GM12874 (cell line): ENCODE data around the gene CPXM2.

Experiments used
- TF ChIP-seq, protein P1 (sequence below): IDR thresholded peaks from 2 replicates; pipeline ENCODE4 v1.5.1; 2011; ENCODE audit warnings: low read depth, mild to moderate bottlenecking, control low read depth, low read length, moderate library complexity; ENCODE audit not compliant: insufficient read depth

The CPXM2 gene

DNA sequence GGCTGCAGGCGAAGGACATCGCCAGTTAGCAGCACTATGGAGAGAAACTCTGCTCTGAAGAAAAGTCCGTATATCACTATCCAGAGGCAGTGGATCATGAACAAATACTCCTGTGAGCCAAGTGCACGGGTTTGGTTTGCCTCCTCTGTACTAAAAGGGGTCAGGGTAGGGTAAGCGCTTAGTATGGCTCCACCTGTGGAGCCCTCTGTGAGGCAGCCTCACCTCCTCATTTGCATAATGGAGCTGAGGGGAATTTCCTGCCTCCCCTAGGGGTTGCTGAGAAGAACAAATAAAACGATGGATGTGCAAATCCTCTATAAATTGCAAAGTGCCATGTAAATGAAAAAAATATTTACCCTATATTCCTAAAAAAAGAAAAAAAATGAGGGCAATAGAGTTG is 162.1 kb downstream of the CPXM2 start:
- TF ChIP-seq, protein P1, sequence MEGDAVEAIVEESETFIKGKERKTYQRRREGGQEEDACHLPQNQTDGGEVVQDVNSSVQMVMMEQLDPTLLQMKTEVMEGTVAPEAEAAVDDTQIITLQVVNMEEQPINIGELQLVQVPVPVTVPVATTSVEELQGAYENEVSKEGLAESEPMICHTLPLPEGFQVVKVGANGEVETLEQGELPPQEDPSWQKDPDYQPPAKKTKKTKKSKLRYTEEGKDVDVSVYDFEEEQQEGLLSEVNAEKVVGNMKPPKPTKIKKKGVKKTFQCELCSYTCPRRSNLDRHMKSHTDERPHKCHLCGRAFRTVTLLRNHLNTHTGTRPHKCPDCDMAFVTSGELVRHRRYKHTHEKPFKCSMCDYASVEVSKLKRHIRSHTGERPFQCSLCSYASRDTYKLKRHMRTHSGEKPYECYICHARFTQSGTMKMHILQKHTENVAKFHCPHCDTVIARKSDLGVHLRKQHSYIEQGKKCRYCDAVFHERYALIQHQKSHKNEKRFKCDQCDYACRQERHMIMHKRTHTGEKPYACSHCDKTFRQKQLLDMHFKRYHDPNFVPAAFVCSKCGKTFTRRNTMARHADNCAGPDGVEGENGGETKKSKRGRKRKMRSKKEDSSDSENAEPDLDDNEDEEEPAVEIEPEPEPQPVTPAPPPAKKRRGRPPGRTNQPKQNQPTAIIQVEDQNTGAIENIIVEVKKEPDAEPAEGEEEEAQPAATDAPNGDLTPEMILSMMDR, result no peak

DNA sequence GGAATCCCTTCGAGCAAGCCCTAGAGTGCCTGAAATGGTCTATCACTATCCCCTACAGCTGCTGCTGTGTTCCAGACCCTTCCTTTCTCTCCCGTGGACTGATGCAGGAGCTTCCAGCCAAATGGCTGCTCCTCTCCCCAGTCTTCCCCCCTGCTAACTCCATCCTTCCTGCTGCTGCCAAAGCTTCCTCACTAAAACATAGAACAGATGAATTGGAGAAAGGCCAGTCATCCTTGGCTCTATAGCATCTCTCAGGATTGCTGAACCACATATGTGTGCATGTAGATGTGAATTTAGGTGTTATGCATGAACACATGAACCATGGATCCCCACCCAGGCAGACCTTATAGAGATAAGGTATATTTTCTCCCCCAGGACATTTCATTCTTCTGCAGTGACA is 164.8 kb downstream of the CPXM2 start:
- TF ChIP-seq, protein P1, result no peak

DNA sequence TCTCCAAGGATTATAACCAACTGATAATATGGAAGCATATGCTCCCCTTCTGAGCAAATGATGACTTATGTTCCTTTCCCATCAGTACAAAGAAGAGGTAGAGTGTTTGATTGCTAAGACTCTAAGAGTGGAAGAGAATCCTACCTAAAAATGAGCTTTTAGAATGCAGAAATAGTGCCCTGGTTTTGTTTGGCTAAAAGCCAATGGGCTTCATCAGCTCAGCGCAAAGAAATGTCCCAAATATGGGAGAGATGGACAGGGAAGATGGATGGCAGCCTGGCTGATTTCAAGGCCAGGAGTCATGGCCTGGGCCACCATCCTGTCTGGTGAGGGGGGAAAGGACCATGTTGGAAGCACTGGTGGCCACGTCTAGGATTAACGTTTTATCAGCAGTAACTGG is 165.2 kb downstream of the CPXM2 start:
- TF ChIP-seq, protein P1, result no peak

DNA sequence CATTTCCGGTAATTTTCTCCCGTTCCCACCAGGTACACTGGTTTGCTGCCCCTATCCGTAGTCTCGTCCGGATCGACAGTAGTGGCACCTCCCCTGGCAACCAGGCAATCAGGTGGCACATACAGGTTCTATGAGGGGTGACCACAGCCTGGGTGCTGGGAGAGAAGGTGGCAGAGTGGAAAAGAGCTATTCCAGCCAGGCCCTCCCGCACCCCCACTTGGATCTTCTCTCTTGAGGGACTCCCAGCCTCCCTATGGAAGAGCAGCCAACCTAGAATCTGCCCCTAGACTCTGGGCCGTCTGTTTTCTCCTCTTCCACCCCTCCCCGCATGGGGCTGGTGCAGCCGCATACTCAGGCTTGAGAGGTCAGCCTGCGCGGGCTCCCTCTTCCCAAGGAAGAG is 166.9 kb downstream of the CPXM2 start:
- TF ChIP-seq, protein P1, result no peak

DNA sequence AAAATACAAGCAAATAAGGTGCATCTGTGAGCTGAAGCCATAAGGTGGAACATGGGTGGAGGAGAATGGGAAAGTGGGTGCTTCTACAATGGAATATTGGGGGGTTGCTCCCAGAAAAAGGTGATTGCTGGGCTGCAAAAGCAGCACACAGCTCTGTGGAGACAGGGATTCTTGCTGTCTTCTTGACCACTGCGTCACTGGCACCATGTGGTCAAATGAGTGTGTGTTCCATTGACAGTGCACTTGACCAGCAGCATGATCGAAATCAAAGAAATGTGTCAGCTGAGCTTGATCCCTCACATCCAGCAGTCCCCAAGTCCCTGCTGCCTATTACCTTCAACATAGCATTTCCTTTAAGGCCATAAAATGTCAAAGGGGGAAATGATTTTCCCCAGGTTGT is 169.3 kb downstream of the CPXM2 start:
- TF ChIP-seq, protein P1, result no peak

DNA sequence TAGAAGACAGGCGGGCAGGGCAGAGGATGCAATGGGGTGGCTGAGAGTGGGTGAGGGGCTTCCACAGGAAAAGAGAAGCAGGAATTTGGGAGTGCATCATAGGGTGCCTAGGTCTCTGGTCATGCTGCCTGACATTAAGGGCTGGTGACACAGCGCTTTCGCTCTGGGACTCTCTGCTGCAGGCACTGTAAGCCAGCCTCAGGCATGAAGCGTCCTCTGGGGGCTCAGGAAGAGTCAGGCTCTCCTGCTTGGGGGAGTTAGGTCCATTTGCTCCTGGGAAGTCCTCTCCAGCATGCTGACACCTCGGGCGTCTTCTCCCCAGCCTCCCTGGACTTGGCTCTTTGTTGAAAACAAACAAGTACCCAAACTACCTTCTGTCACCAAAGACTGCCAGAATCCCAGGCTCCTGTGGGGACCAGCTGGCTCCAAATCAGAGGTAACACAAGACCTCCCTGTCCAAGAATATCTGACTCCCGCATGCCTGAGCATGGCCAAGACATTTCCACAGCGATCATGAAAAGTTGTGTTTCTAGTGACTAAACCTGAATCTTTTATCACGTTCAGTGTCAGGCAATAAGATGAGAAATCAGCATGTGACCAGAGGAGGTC is 170.1 kb downstream of the CPXM2 start:
- TF ChIP-seq, protein P1, result no peak

DNA sequence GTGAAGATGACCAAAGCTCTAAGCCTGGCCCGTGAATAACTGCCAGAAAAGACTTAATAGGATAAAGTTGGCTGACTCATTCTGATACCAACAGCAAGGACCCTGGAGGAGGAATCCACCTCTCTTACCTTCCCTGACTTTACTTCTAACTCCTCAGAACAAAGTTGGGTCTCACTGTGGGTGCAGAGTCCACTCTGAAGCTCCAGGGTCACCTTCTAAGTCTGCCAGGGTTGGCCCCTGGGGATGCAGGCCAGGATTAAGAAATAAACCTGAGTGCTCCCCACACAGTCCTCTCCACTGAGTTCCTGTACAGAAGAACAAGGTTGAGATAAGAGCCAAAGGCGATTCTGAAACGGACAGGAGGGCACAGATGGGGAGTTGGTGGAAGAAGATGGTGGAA is 171.1 kb downstream of the CPXM2 start:
- TF ChIP-seq, protein P1, result no peak
